B cell (primary cell): ENCODE measurements around the gene PFKFB1. TPM values are rescaled to one million over a fixed set of nuclear protein-coding genes. Genes with fewer than 3 reads are reported as not detected.

ENCODE experiments used
- ATAC-seq: fragments of 200-7000 bp; cut with Tn5 transposase; one replicate; pipeline ENCODE4 v1.10.0; 2021; ENCODE audit warnings: low read depth, mild to moderate bottlenecking, moderate number of reproducible peaks, moderate library complexity
- CTCF ChIA-PET: fragments of 350-600 bp; sonication (Branson Sonifier 250); formaldehyde crosslinking; loops from one replicate; lab custom pipeline; 2021; ENCODE audit warnings: antibody characterized with exemption, inconsistent platforms; lab: Charles Lee
- POLR2A ChIA-PET: fragments of 350-600 bp; sonication (Branson Sonifier 250); formaldehyde crosslinking; loops from one replicate; lab custom pipeline; 2021; ENCODE audit warnings: antibody characterized with exemption; lab: Charles Lee
- DNase-seq: peaks from one replicate; pipeline ENCODE4 v3.0.0; 2013
- H2AFZ ChIP-seq: 2 replicates; pipeline ENCODE4 v1.6.1; 2012; ENCODE audit warnings: mild to moderate bottlenecking, low read depth, low read length; ENCODE audit not compliant: insufficient read depth, poor library complexity, severe bottlenecking
- H3K27ac ChIP-seq, 2 donors: 1 replicate in 1 of 2; 2 replicates in 1 of 2; pipeline ENCODE4 v1.5.1; 2012 to 2013; ENCODE audit warnings: low read length in 2 of 2, mild to moderate bottlenecking in 2 of 2, moderate library complexity in 1 of 2
- H3K27me3 ChIP-seq, 4 experiments: fragments of 200-600 bp in 1 of 4; sonication (generic) in 1 of 4; replicated peaks in 1 of 4; 1 replicate in 2 of 4; 2 replicates in 2 of 4; pipeline versions ENCODE4 v1.6.1 to v1.7.0; 2013 to 2016; ENCODE audit warnings: low read length in 3 of 4, mild to moderate bottlenecking in 2 of 4, mixed read lengths in 1 of 4, moderate library complexity in 1 of 4; ENCODE audit not compliant: insufficient read depth in 4 of 4, control insufficient read depth in 3 of 4; ENCODE audit errors: control extremely low read depth in 1 of 4
- H3K36me3 ChIP-seq, 2 experiments: replicated peaks in 1 of 2; 1 replicate in 1 of 2; 2 replicates in 1 of 2; pipeline versions ENCODE4 v1.6.1 to v1.7.1; 2013; ENCODE audit warnings: low read length in 1 of 2; ENCODE audit not compliant: insufficient read depth in 2 of 2, control insufficient read depth in 1 of 2; ENCODE audit errors: control extremely low read depth in 1 of 2, extremely low read depth in 1 of 2
- H3K4me1 ChIP-seq, 2 donors: fragments of 200-600 bp in 1 of 2; sonication (generic) in 1 of 2; 1 replicate in 1 of 2; 2 replicates in 1 of 2; pipeline versions ENCODE4 v1.5.1 to v1.6.1; 2013 to 2017; ENCODE audit warnings: low read length in 2 of 2; ENCODE audit not compliant: control insufficient read depth in 2 of 2, insufficient read depth in 2 of 2
- H3K4me2 ChIP-seq: replicated peaks from 2 replicates; pipeline ENCODE3; 2012; ENCODE audit warnings: mild to moderate bottlenecking, low read depth, low read length; ENCODE audit not compliant: poor library complexity, severe bottlenecking
- H3K4me3 ChIP-seq, 5 experiments: fragments of 200-600 bp in 1 of 5; sonication (generic) in 1 of 5; 1 replicate in 3 of 5; 2 replicates in 2 of 5; pipeline versions ENCODE4 v1.5.1 to v1.7.0; 2011 to 2016; ENCODE audit warnings: low read length in 4 of 5, mild to moderate bottlenecking in 4 of 5, low read depth in 2 of 5, control low read depth in 1 of 5, moderate library complexity in 1 of 5; ENCODE audit not compliant: insufficient read depth in 1 of 5; ENCODE audit errors: control extremely low read depth in 1 of 5, extremely low read depth in 1 of 5
- H3K79me2 ChIP-seq: fragments of 200-600 bp; sonication (generic); one replicate; pipeline ENCODE4 v1.6.0; 2016; ENCODE audit warnings: low read length; ENCODE audit not compliant: control insufficient read depth, insufficient read depth
- H3K9ac ChIP-seq: fragments of 200-600 bp; sonication (generic); 2 replicates; pipeline ENCODE4 v1.6.1; 2017; ENCODE audit warnings: mild to moderate bottlenecking, low read length, moderate library complexity
- H3K9me3 ChIP-seq, 3 donors: one replicate each; pipeline versions ENCODE4 v1.6.1 to v1.7.1; 2013; ENCODE audit warnings: low read length in 2 of 3; ENCODE audit not compliant: control insufficient read depth in 2 of 3, insufficient read depth in 1 of 3; ENCODE audit errors: control extremely low read depth in 1 of 3
- H4K20me1 ChIP-seq: 2 replicates; pipeline ENCODE4 v1.6.0; 2012; ENCODE audit warnings: mild to moderate bottlenecking, low read length; ENCODE audit not compliant: insufficient read depth, control insufficient read depth, poor library complexity, severe bottlenecking
- H3K27ac Mint-ChIP-seq: one replicate; pipeline ENCODE4 v1.8.0; 2021; ENCODE audit warnings: mixed read lengths
- H3K27me3 Mint-ChIP-seq: one replicate; pipeline ENCODE4 v1.8.0; 2021; ENCODE audit warnings: mixed read lengths
- H3K4me1 Mint-ChIP-seq: one replicate; pipeline ENCODE4 v1.8.0; 2021; ENCODE audit warnings: mixed read lengths
- H3K4me3 Mint-ChIP-seq: one replicate; pipeline ENCODE4 v1.8.0; 2021; ENCODE audit warnings: mixed read lengths
- H3K9me3 Mint-ChIP-seq: one replicate; pipeline ENCODE4 v1.8.0; 2022; ENCODE audit warnings: mixed read lengths; ENCODE audit not compliant: insufficient read depth
- CTCF ChIP-seq: fragments of 200-600 bp; IDR thresholded peaks from one replicate; pipeline ENCODE4 v1.8.0; 2022; ENCODE audit warnings: antibody characterized with exemption, mild to moderate bottlenecking
- EZH2 ChIP-seq: IDR thresholded peaks from 2 replicates; pipeline ENCODE4 v1.6.1; 2012; ENCODE audit warnings: borderline replicate concordance, low read depth, mild to moderate bottlenecking, moderate library complexity, low read length; ENCODE audit not compliant: insufficient read depth, poor library complexity, severe bottlenecking
- WGBS: methylation state at CpG from one replicate; pipeline ENCODE4 v1.1.5; 2013; ENCODE audit warnings: missing lambda C conversion rate; ENCODE audit not compliant: insufficient coverage; 5-methylcytosine and 5-hydroxymethylcytosine counted together
- intact Hi-C: fragments of 100-400 bp; cut with micrococcal nuclease; formaldehyde crosslinking; loops from one replicate; pipeline ENCODE4 v1.10.0; 2022
- polyA plus RNA-seq: library from polyadenylated mRNA; depleted of rRNA; stranded (reverse); fragments of >200 nt; gene quantifications from 2 replicates; pipeline ENCODE4 v1.2.3, GENCODE V29; 2012
- total RNA-seq, 2 donors: library from RNA; stranded (reverse); fragments of 120-200 nt in 1 of 2; gene quantifications; 1 replicate in 1 of 2; 2 replicates in 1 of 2; pipeline versions ENCODE4 v1.2.3 to v1.2.4, GENCODE V29; 2013 to 2022

PFKFB1 gene
- total and polyA plus RNA-seq, 2 donors (not counting 1 experiment from before 2014, with no cell fraction given), result 0.37 to 0.47 TPM

DNA sequence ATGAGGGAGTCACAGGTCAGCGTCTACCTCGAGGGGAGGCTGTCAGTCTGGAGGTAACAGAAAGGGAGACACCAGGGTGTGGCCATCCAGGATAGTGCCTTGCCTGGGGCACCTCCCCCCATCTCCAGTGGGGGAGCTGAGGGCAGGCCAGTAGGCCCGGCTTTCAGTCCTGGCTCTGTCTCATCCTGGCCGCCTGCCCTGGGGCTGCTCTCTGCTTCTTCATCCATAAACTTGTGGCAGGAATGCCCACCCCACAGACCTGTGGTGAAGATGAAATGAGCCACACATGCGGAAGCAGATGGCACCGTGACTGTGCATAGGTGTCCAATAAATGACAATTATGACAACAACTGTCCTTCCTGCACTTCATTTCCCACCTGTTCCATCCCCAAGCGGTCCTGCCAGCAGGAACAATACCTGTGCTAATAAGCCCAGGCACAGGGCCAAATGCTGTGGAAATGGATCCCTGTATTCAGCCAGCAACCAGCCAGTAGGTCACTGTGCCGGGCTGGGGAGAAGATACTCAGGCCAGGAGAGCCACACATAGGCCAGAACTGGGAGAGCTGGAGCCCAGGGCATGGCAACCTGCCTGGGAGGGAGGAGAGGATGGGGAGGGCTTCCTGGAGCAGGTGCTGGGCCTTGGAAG is 43.1 kb downstream of the PFKFB1 start:
- Histone ChIP-seq H3K79me2 (no peaks in the 10 kb centered on the region), H3K9ac (no peak overlapping the region), H4K20me1 (no peaks in the 10 kb centered on the region), H3K27ac (no peak overlapping the region), H3K4me2 (no peak overlapping the region), H3K27me3 (no peaks in the 10 kb centered on the region), H3K9me3 (no peaks in the 10 kb centered on the region), H3K4me3 (no peak overlapping the region), H2AFZ (no peak overlapping the region), H3K36me3 (no peaks in the 10 kb centered on the region), H3K4me1 (no peaks in the 10 kb centered on the region)
- ChIA-PET POLR2A (no interaction called here), CTCF (no interaction called here)
- no peak for ATAC-seq
- Mint-ChIP-seq H3K27me3 (peaks cover 4% of the 10 kb centered on the region), H3K9me3 (no peaks in the 10 kb centered on the region), H3K4me1 (no peaks in the 10 kb centered on the region), H3K27ac (no peak overlapping the region), H3K4me3 (no peak overlapping the region)
- 94% methylated on average over 5 of the region's 8 CpGs for WGBS
- intact Hi-C loops, result no loop called here
- DNase-seq, result no peak
- TF ChIP-seq EZH2, result no peak

DNA sequence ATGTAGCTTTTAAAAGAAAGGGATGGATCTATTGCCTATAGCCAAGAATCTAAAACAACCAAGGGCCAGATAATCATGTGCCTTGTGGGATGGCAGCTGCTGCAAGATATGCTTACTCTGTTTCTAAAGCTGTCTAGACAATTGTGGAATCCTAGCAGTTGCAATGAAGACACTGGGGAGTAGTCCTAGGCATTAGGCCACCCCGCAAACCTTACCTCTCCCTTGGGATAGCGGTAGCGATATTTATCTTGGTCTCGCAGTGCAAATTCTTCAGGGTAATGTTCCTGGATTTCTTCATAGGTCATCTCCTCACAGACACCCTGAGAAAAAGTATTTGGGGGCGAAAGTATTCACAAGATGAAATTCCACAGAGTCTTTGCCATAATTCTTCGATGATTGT is 48.8 kb downstream of the PFKFB1 start:
- Histone ChIP-seq H2AFZ (no peak overlapping the region), H3K79me2 (no peaks in the 10 kb centered on the region), H3K27me3 (no peaks in the 10 kb centered on the region), H3K36me3 (no peaks in the 10 kb centered on the region), H3K9ac (no peak overlapping the region), H3K9me3 (no peaks in the 10 kb centered on the region), H3K4me1 (no peaks in the 10 kb centered on the region), H3K4me2 (no peak overlapping the region), H3K27ac (no peak overlapping the region), H4K20me1 (no peaks in the 10 kb centered on the region), H3K4me3 (no peak overlapping the region)
- ATAC-seq (no peak), DNase-seq (no peak)
- no CpG with 5 or more reads among the region's 6 CpGs for WGBS
- intact Hi-C loops, result no loop called here
- TF ChIP-seq CTCF, result no peak
- no peak for TF ChIP-seq EZH2
- ChIA-PET CTCF (no interaction called here), POLR2A (no interaction called here)
- no peak overlapping the region for H3K4me3 Mint-ChIP-seq
- H3K9me3 Mint-ChIP-seq, result no peaks in the 10 kb centered on the region
- H3K27me3 Mint-ChIP-seq, result peaks cover 4% of the 10 kb centered on the region
- no peaks in the 10 kb centered on the region for H3K4me1 Mint-ChIP-seq
- no peak overlapping the region for H3K27ac Mint-ChIP-seq
